NCI-H345 (cell line): Measurements from ENCODE around the gene DIP2C.

Experiments used
- DNase-seq: peaks from one replicate; lab custom pipeline; 2025; lab: John Stamatoyannopoulos, UW

The DIP2C gene

DNA sequence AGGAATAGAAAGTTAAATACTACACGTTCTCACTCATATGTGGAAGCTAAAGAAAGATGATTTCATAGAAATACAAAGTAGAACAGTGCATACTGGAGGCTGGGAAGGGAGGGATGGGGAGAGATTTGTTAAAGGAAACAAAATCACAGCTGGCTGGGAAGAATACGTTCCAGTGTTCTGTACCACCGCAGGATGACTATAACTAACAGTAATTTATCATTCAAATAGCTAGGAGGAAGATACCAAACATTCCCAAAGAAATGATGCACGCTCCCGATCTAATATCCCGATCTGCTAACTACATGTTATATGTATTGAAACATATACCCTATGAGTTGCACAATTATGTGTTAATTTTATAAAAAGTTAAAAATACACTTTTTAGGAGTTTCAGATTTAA is 391.9 kb downstream of the DIP2C start:
- DNase-seq: no peak

DNA sequence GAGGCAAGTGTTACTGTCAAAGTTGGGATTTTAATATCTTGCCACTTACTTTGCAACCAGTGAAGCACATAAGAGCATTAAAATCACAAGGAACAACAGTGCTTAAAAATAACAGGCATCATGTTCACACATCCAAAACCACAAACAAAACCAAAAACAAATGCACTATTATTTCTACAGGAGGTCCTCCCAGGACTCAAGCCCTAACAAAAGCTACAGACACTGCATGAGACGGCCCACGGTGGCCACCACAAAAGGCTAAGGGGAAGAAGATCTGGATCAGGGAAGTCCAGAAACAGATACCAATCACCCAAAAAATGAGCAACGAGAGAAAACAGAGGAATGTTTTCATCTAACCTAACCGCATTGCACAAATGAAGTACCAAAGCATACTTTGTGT is 395.8 kb downstream of the DIP2C start:
- DNase-seq: no peak

GRCh38 chr10:290026-290725 is 399.3 kb downstream of the DIP2C start:
- DNase-seq: no peak

- DNase-seq: no peak
Measured at GRCh38 chr10:289581-289980, 399.9 kb downstream of the DIP2C start.

DNA sequence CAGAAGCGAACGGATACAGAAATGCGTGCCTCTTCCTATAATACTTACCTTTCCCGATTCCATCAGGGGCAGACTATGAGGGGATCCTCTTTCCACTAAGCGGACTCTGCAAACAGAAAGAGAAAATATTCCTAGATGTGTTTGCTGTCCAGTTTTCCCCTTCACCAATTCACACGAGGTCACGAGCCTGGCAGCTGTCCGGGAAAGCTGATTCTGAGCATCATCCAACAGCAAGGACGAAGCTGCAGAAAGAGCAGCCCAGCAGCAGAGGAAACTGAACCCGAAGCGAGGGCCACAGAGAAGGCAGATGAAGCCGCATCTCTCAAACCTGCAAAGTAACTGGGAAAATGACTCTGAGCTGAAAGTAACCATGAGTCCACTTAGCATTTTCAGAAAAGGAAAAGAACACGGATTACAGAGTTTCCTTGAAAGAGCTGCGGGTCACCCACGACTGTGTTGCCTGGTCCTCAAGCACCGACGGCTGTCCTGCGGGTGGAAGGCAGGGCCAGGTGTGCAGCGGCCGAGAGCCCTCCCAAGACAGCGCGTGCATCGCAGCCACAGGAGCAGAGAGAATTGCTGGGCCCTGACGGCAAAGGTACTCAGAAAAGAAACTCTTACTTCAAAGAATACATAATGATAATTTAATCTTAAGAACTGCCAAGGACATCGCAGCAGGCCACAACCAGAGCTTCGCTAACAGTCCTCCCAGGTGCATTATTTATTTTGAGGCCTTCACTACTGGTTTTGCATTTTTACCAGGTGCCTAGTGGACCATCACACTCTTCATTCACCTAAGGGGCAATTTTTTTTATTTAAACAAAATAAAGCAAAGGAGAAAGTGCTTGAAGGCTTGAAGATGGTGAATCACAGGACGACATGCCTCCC is 400.9 kb downstream of the DIP2C start:
- no peak for DNase-seq

- no peak for DNase-seq
Measured at GRCh38 chr10:287814-288213, 401.7 kb downstream of the DIP2C start.

GRCh38 chr10:287026-287709 is 402.3 kb downstream of the DIP2C start:
- DNase-seq: no peak

GRCh38 chr10:285216-285615 is 404.3 kb downstream of the DIP2C start:
- no peak for DNase-seq

- no peak for DNase-seq
Measured at GRCh38 chr10:283916-284356, 405.5 kb downstream of the DIP2C start.

- DNase-seq: no peak
Measured at GRCh38 chr10:283140-283479, 406.4 kb downstream of the DIP2C start.

- DNase-seq: no peak
Measured at GRCh38 chr10:282294-283139, 407.0 kb downstream of the DIP2C start.

DNA sequence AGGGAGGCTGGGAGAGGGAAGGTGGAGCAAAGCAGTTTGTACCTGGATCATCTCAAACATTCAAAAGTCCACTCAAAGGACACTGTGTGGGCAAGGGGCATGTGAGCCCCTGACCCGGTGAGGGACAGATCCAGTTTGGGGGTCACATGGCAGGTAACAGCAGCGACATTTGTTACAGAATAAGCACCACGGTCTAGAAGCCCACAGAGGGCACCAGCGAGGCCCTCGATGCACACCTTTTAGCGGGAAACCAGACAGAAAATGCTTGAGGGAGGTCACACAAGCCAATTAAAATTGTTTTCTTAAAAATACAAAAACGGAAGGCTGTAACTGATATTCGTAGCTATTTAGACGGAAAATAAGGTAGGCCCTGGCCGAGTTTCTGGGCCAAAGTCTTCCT is 409.8 kb downstream of the DIP2C start:
- DNase-seq: no peak

GRCh38 chr10:279232-279631 is 410.2 kb downstream of the DIP2C start:
- no peak for DNase-seq

DNA sequence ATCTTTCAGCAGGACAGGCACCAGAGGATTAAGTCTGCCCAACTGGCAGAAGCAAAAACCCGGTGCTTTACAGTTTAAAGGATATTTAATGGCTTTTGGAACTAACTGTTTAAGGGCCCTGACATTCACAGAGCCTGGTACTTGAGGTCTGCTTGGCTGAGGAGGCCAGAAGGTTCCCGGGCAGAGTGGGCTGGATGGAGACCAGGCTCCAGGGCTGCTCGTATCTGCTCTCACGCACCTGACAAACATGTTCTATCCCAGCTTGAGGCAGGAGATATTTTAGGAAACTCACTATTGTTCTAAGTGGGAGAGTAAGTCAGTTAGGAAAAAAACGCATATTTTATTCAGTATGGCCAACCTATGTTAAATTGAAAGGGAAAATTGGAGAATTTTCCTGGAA is 410.8 kb downstream of the DIP2C start:
- no peak for DNase-seq

- no peak for DNase-seq
Measured at GRCh38 chr10:277963-278362, 411.5 kb downstream of the DIP2C start.

GRCh38 chr10:275680-276079 is 413.8 kb downstream of the DIP2C start:
- no peak for DNase-seq

DNA sequence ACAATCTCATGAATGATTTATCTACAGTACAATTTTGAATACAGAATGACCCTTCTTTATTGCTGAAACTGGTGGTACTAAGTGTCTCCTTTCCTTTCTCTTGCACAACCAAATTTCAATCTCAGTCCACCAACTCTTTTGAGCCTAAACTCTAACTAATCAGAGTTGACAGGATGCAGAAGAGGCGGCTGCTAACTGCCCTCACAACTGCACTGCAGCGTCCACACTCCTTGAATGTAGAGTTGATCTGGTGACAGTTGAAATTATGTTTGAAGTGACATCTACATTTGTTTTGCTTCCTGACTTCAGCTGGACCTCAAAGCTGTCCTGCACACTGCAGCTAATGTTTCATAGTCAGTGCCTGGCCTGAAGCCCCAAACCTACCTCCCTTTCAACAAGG is 414.6 kb downstream of the DIP2C start:
- DNase-seq: no peak

DNA sequence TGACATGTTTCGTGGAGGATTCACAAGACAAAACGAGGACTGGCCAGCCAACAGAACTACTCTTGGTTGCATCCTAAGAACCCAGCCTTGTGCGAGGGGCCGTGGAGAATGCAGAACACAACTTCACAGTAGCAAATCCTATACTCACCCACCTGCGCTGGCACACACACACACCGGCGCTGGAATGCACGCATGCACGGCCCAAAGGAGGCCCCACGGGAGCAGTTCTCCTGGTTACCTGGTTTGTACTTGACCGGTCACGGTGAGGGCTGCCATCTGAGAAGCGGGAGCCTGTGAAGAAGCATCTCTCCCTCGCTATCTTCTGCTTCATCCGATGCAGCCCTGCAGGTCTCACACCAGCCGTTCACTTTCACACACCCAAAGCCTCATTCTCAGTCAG is 416.4 kb downstream of the DIP2C start:
- DNase-seq: no peak

GRCh38 chr10:271722-272121 is 417.7 kb downstream of the DIP2C start:
- DNase-seq: no peak

- no peak for DNase-seq
Measured at GRCh38 chr10:271201-271600, 418.3 kb downstream of the DIP2C start.

DNA sequence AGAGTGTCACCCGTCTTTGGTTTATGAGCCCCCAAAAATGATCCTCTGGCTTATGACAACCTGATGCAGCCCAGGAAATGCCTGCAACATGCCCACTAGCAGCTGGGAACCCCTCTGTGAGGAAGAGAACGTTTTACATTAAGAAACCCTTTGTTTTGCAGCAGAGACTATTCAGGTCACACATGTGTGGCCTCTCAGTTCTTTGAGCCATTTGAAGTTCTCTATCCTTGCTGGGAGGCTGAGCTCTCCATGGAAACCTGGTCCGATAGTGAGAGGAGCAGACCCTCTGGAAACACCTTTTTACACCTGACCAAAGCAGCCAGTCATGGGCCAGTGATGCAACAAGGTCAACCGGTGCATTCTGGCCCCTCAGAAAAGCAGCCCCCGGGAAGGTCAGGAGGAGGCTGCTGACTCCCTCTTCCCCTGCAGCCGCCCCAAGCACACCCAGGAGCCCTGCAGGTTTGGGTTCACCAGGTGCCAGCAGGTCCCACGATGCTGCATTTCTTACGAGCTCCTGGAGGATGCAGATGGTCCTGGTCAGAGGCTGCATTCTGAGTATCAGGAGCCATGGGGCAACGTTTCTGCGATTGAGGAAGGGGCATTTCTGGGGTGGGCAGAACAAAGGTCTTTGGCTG is 419.9 kb downstream of the DIP2C start:
- DNase-seq: no peak

- no peak for DNase-seq
Measured at GRCh38 chr10:267705-268104, 421.8 kb downstream of the DIP2C start.
